PC-9 (cell line): Measurements from ENCODE around the gene FGF14. TPM values are rescaled to one million over a fixed set of nuclear protein-coding genes. Genes with fewer than 3 reads are reported as not detected.

Experiments
- BruUV-seq: library from RNA; stranded (reverse); fragments of 400-500 nt; replicated peaks from 2 replicates; lab custom pipeline; 2021; lab: Mats Ljungman, UMichigan
- CTCF ChIA-PET: fragments of 300-600 bp; sonication (Branson Sonifier 250); formaldehyde crosslinking; loops from one replicate; lab custom pipeline; 2022; ENCODE audit warnings: antibody characterized with exemption; lab: Charles Lee
- POLR2A ChIA-PET: fragments of 300-600 bp; sonication (Branson Sonifier 250); formaldehyde crosslinking; loops from one replicate; lab custom pipeline; 2022; ENCODE audit warnings: antibody characterized with exemption; ENCODE audit not compliant: unreplicated experiment; lab: Charles Lee
- DNase-seq, 2 experiments: peaks; one replicate each; pipeline versions ENCODE4 v3.0.0 to v3.0.0-alpha.2; 2015 to 2022; ENCODE audit warnings: mixed read lengths in 1 of 2
- H2AFZ ChIP-seq: fragments of 200-600 bp; sonication (generic); 2 replicates; pipeline ENCODE4 v1.8.1; 2017; ENCODE audit warnings: antibody characterized with exemption
- H3F3A ChIP-seq: fragments of 200-600 bp; sonication (generic); 2 replicates; pipeline ENCODE4 v1.8.1; 2017; ENCODE audit warnings: antibody characterized with exemption, mild to moderate bottlenecking, low read depth; ENCODE audit not compliant: insufficient read depth
- H3K27ac ChIP-seq: fragments of 200-600 bp; sonication (generic); 2 replicates; pipeline ENCODE4 v1.6.1; 2016; ENCODE audit warnings: mixed run types
- H3K27me3 ChIP-seq: fragments of 200-600 bp; sonication (generic); 2 replicates; pipeline ENCODE4 v1.6.1; 2016; ENCODE audit warnings: low read depth, mixed run types; ENCODE audit not compliant: insufficient read depth
- H3K36me3 ChIP-seq: fragments of 200-600 bp; sonication (generic); 2 replicates; pipeline ENCODE4 v1.6.1; 2016; ENCODE audit warnings: low read depth, mixed run types
- H3K4me1 ChIP-seq: fragments of 200-600 bp; sonication (generic); replicated peaks from 2 replicates; pipeline ENCODE4 v1.6.1; 2016; ENCODE audit warnings: mixed run types; ENCODE audit not compliant: insufficient read depth
- H3K4me2 ChIP-seq: fragments of 200-600 bp; sonication (generic); 2 replicates; pipeline ENCODE4 v1.6.1; 2017; ENCODE audit warnings: mixed run types
- H3K4me3 ChIP-seq: fragments of 200-600 bp; sonication (generic); 2 replicates; pipeline ENCODE4 v1.6.1; 2016; ENCODE audit warnings: mixed run types
- H3K79me2 ChIP-seq: fragments of 200-600 bp; sonication (generic); 2 replicates; pipeline ENCODE4 v1.6.1; 2017; ENCODE audit warnings: low read depth, mixed run types
- H3K9me2 ChIP-seq: fragments of 200-600 bp; sonication (generic); 2 replicates; pipeline ENCODE4 v1.8.1; 2017; ENCODE audit warnings: mild to moderate bottlenecking; ENCODE audit not compliant: insufficient read depth
- H3K9me3 ChIP-seq: fragments of 200-600 bp; sonication (generic); 2 replicates; pipeline ENCODE4 v1.8.1; 2016; ENCODE audit warnings: low read depth; ENCODE audit not compliant: insufficient read depth
- H4K20me1 ChIP-seq: fragments of 200-600 bp; sonication (generic); 2 replicates; pipeline ENCODE4 v1.8.1; 2017; ENCODE audit not compliant: insufficient read depth
- EZH2 ChIP-seq: fragments of 200-600 bp; sonication (generic); IDR thresholded peaks from 2 replicates; pipeline ENCODE4 v1.8.0; 2017; ENCODE audit warnings: antibody characterized with exemption, low read depth
- intact Hi-C: fragments of 100-400 bp; cut with micrococcal nuclease; formaldehyde crosslinking; loops from one replicate; pipeline ENCODE4 v1.10.0; 2022; ENCODE audit not compliant: unreplicated experiment
- total RNA-seq: library from RNA; stranded (reverse); gene quantifications from 2 replicates; pipeline ENCODE4 v1.2.3, GENCODE V29; 2021
- TF ChIP-seq, protein P1 (sequence below): fragments of 200-600 bp; sonication (generic); conservative IDR thresholded peaks from 2 replicates; pipeline ENCODE4 v1.6.1; 2017; ENCODE audit warnings: mixed run types, antibody characterized with exemption, mild to moderate bottlenecking, moderate library complexity

The FGF14 gene
- total RNA-seq, 1 experiment from 2014 or later: not detected

DNA sequence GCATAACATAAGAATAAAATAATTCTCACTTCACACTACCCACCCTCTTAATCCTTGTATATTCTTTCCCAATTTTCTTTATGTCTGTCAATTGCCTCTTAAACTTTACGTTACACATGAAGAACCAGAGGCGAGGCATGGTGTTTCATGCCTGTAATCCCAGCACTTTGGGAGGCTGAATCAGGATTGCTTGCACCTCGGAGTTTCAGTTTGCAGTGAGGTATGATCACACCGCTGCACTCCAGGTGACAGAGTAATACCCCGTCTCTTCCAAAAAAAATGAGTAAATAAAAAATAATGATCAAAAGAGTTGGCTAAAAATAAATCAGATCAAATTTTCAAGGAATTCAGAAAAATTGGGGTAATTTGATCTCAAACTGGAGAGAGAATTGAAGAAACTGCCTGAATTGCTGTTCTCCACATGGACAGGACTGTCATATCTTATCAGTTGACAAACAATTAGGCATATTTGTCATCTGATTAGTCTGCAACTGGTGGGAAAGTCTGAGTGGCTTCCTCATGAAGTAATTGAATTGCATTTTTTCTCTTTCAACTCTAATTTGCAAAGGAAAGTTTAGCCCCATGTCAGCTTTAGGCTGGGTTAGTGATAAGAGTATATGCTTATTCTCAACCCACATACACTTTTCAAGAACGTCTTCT, 646.5 kb downstream of the FGF14 start:
- ChIA-PET POLR2A (interaction anchor here (0.6 kb wide), 2 partner anchors 200 to 1856 kb away, joined by 3 read pairs; no protein-coding TSS in a partner anchor), CTCF (interaction anchor here (3.2 kb wide), 1 partner anchor 611 kb away, joined by 11 read pairs; no protein-coding TSS in a partner anchor)
- H3K4me3 ChIP-seq: no peak overlapping the region
- H4K20me1 ChIP-seq: no peaks in the 10 kb centered on the region
- H3K9me2 ChIP-seq: no peaks in the 10 kb centered on the region
- H3K27me3 ChIP-seq: no peaks in the 10 kb centered on the region
- intact Hi-C loops: loop anchor here (1.0 to 10.0 kb wide), 3 partner anchors 301 to 451 kb away; partner anchors contain the start of gene NALCN
- H3K79me2 ChIP-seq: no peaks in the 10 kb centered on the region
- H3K27ac ChIP-seq: no peak overlapping the region
- no peak for TF ChIP-seq EZH2
- TF ChIP-seq, protein P1, sequence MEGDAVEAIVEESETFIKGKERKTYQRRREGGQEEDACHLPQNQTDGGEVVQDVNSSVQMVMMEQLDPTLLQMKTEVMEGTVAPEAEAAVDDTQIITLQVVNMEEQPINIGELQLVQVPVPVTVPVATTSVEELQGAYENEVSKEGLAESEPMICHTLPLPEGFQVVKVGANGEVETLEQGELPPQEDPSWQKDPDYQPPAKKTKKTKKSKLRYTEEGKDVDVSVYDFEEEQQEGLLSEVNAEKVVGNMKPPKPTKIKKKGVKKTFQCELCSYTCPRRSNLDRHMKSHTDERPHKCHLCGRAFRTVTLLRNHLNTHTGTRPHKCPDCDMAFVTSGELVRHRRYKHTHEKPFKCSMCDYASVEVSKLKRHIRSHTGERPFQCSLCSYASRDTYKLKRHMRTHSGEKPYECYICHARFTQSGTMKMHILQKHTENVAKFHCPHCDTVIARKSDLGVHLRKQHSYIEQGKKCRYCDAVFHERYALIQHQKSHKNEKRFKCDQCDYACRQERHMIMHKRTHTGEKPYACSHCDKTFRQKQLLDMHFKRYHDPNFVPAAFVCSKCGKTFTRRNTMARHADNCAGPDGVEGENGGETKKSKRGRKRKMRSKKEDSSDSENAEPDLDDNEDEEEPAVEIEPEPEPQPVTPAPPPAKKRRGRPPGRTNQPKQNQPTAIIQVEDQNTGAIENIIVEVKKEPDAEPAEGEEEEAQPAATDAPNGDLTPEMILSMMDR: no peak
- H2AFZ ChIP-seq: no peak overlapping the region
- no peaks in the 10 kb centered on the region for H3K36me3 ChIP-seq
- peaks cover 16% of the 10 kb centered on the region for H3K4me1 ChIP-seq
- BruUV-seq: no TSS peak
- peaks cover 14% of the 10 kb centered on the region for H3F3A ChIP-seq
- peaks cover 6% of the 10 kb centered on the region for H3K9me3 ChIP-seq
- no peak for DNase-seq
- no peak overlapping the region for H3K4me2 ChIP-seq

DNA sequence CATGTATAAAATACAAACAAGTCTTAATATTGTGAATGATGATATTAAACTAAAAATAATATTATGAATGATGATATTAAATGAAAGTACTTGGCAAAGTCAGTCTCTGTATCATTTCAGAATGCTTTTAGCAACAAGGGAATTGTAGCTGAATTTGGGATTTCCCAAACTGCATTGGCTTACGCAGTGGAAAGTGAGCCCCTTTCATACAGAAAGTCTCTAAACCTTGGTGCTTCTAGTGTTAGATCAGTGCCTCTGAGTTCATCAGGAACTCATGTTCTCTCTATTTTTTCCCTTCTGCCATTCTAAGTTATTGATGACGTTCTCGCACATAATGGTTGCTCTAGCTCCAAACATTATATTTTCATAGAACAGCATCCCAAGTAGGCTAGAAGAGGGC, 649.4 kb downstream of the FGF14 start:
- Histone ChIP-seq H3K36me3 (no peaks in the 10 kb centered on the region), H3K9me3 (peaks cover 10% of the 10 kb centered on the region), H2AFZ (no peak overlapping the region), H4K20me1 (no peaks in the 10 kb centered on the region), H3K79me2 (no peaks in the 10 kb centered on the region), H3K27me3 (no peaks in the 10 kb centered on the region), H3K4me2 (no peak overlapping the region), H3K9me2 (no peaks in the 10 kb centered on the region), H3K4me1 (peaks cover 16% of the 10 kb centered on the region), H3F3A (peaks cover 14% of the 10 kb centered on the region), H3K4me3 (no peak overlapping the region), H3K27ac (no peak overlapping the region)
- POLR2A ChIA-PET: no interaction called here
- intact Hi-C loops: loop anchor here (5.0 to 10.0 kb wide), 4 partner anchors 125 to 448 kb away; partner anchors contain the start of gene NALCN
- BruUV-seq: no TSS peak
- TF ChIP-seq, protein P1: no peak
- no peak for TF ChIP-seq EZH2
- no peak for DNase-seq
- CTCF ChIA-PET: no interaction called here

GRCh38 chr13:101751488-101751887, 650.4 kb downstream of the FGF14 start:
- BruUV-seq: no TSS peak
- Histone ChIP-seq H3K4me2 (peak overlapping the region; percentile 15), H3K4me3 (no peak overlapping the region), H2AFZ (no peak overlapping the region), H4K20me1 (no peaks in the 10 kb centered on the region), H3K9me2 (no peaks in the 10 kb centered on the region), H3F3A (peaks cover 14% of the 10 kb centered on the region), H3K9me3 (peaks cover 10% of the 10 kb centered on the region), H3K27me3 (no peaks in the 10 kb centered on the region), H3K27ac (no peak overlapping the region), H3K79me2 (no peaks in the 10 kb centered on the region), H3K36me3 (no peaks in the 10 kb centered on the region), H3K4me1 (peaks cover 16% of the 10 kb centered on the region)
- POLR2A ChIA-PET: no interaction called here
- TF ChIP-seq, protein P1: no peak
- TF ChIP-seq EZH2: no peak
- peak; percentile 38 to 89 for DNase-seq
- CTCF ChIA-PET: no interaction called here
- intact Hi-C loops: loop anchor here (1.0 to 10.0 kb wide), 6 partner anchors 124 to 447 kb away; partner anchors contain the start of genes ITGBL1 and NALCN
